ENCODE data around the gene GPX5.
A peak's percentile ranks its signal among the peaks of the same experiment; 100 is the strongest.

GPX5 gene

GRCh38 chr6:28525496-28526039, at the start of gene GPX5:
Gene GPX5 (plus strand): TSS chr6:28525881. CDS start chr6:28526014, 133 bp downstream.
- TF ChIP-seq, protein P1, sequence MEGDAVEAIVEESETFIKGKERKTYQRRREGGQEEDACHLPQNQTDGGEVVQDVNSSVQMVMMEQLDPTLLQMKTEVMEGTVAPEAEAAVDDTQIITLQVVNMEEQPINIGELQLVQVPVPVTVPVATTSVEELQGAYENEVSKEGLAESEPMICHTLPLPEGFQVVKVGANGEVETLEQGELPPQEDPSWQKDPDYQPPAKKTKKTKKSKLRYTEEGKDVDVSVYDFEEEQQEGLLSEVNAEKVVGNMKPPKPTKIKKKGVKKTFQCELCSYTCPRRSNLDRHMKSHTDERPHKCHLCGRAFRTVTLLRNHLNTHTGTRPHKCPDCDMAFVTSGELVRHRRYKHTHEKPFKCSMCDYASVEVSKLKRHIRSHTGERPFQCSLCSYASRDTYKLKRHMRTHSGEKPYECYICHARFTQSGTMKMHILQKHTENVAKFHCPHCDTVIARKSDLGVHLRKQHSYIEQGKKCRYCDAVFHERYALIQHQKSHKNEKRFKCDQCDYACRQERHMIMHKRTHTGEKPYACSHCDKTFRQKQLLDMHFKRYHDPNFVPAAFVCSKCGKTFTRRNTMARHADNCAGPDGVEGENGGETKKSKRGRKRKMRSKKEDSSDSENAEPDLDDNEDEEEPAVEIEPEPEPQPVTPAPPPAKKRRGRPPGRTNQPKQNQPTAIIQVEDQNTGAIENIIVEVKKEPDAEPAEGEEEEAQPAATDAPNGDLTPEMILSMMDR (IDR thresholded peaks at IDR 0.05; ENCODE audit: low read depth, low read length) = no peak
- no peak for DNase-seq (ENCODE audit: extremely low read depth, low read depth)

DNA sequence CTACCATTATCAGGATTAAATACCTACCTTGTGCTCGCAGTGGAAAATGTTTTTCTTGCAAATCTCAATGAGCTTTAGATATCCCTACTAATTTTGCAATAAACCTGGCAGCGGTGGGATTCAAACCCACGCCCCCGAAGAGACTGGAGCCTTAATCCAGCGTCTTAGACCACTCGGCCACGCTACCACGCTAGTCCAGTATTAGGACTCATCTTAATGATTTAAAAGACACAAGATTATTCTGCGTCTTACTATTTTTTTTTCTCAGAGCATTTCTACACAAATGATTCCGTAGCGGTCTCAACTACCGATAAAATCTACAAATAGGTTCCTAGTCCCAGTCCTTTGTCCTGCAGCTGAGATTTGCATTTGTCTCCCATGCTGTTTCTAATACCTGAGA, 47.2 kb upstream of the GPX5 start:
- TF ChIP-seq, protein P1 (IDR thresholded peaks at IDR 0.05; ENCODE audit: low read depth, low read length) = no peak
- DNase-seq (ENCODE audit: extremely low read depth, low read depth) = no peak

GRCh38 chr6:28480253-28480932, 45.3 kb upstream of the GPX5 start:
- TF ChIP-seq, protein P1 (IDR thresholded peaks at IDR 0.05; ENCODE audit: low read depth, low read length) = no peak
- no peak for DNase-seq (ENCODE audit: extremely low read depth, low read depth)

- TF ChIP-seq, protein P1 (IDR thresholded peaks at IDR 0.05; ENCODE audit: low read depth, low read length) = no peak
- no peak for DNase-seq (ENCODE audit: extremely low read depth, low read depth)
Observed at GRCh38 chr6:28485482-28485881, 40.2 kb upstream of the GPX5 start.

DNA sequence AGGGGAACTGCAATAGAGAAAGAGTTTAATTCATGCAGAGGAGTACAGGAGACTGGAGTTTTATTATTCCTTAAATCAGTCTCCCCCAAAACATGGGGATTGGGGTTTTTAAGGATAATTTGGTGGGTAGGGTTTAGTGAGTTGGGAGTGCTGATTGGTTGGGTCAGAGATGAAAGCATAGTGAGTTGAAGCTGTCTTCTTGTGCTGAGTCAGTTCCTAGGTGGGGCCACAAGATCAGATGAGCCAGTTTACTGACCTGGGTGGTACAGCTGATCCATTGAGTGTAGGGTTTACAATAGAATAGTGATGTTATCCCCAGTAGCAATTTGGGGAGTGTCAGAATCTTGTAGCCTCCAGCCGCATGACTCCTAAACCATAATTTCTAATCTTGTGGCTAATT, 39.1 kb upstream of the GPX5 start:
- TF ChIP-seq, protein P1 (IDR thresholded peaks at IDR 0.05; ENCODE audit: low read depth, low read length) = no peak
- no peak for DNase-seq (ENCODE audit: extremely low read depth, low read depth)

GRCh38 chr6:28486988-28487742, 38.5 kb upstream of the GPX5 start:
- TF ChIP-seq, protein P1 (IDR thresholded peaks at IDR 0.05; ENCODE audit: low read depth, low read length) = no peak

DNA sequence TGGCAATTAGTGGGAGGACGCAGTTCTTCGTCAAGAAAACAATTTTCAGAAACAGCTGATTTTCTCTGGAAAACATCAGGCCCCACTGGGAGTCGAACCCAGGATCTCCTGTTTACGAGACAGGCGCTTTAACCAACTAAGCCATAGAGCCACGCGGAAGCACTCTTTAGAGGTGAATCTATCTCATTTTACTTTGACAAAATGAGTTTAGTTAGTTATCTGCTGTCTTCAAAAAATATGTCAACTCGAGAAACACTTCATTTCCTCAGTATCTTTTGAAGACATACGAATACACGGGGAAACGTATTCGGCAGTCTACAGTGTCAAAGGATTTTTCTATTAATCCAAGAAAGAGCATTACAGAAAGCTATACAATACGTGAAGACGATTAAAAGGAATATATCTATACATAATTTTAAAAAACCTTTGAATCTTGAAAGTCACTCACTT, 36.7 kb upstream of the GPX5 start:
- TF ChIP-seq, protein P1 (IDR thresholded peaks at IDR 0.05; ENCODE audit: low read depth, low read length) = no peak
- peak; percentile 44 for DNase-seq (ENCODE audit: extremely low read depth, low read depth)

More at GRCh38 chr6:28486988-28487742, 38.5 kb upstream of the GPX5 start:
- no peak for DNase-seq (ENCODE audit: extremely low read depth, low read depth)
